Hypothalamus (tissue), 51 donors: ENCODE results near the gene CCDC182.

Experiments used
- DNase-seq, 51 donors: peaks; one replicate each; lab custom pipeline; 2025; lab: John Stamatoyannopoulos, UW

Gene CCDC182

GRCh38 chr17:57758654-57759053, 13.6 kb upstream of the CCDC182 start:
- no peak for DNase-seq

- no peak for DNase-seq
These were observed 12.6 kb upstream of the CCDC182 start for GRCh38 chr17:57757735-57758134.

- no peak for DNase-seq
These were observed 11.9 kb upstream of the CCDC182 start for GRCh38 chr17:57756951-57757350.

- no peak for DNase-seq
These were observed 10.5 kb upstream of the CCDC182 start for GRCh38 chr17:57755480-57756070.

- DNase-seq, result peak in 3 of 51 donors; percentile 4 to 14 (median 10)
These were observed 7.2 kb upstream of the CCDC182 start for GRCh38 chr17:57752031-57752905.

- no peak for DNase-seq
These were observed 6.4 kb upstream of the CCDC182 start for GRCh38 chr17:57751348-57751971.

GRCh38 chr17:57750895-57751294, 5.8 kb upstream of the CCDC182 start:
- no peak for DNase-seq

- no peak for DNase-seq
These were observed 5.2 kb upstream of the CCDC182 start for GRCh38 chr17:57750109-57750871.

- no peak for DNase-seq
These were observed 4.6 kb upstream of the CCDC182 start for GRCh38 chr17:57749701-57750100.

- DNase-seq, result peak in 20 of 51 donors; percentile 9 to 54 (median 22)
These were observed 2.3 kb upstream of the CCDC182 start for GRCh38 chr17:57747221-57748017.

- DNase-seq, result no peak
These were observed 1.1 kb upstream of the CCDC182 start for GRCh38 chr17:57746221-57746620.

- peak in 1 of 51 donors; percentile 5 for DNase-seq
These were observed 616 bp downstream of the CCDC182 start for GRCh38 chr17:57744195-57745170.

GRCh38 chr17:57740235-57740528, 4.9 kb downstream of the CCDC182 start:
- DNase-seq, result no peak

GRCh38 chr17:57739402-57740234, 5.5 kb downstream of the CCDC182 start:
- DNase-seq, result no peak

GRCh38 chr17:57737450-57737849, 7.6 kb downstream of the CCDC182 start:
- no peak for DNase-seq

- no peak for DNase-seq
These were observed 9.4 kb downstream of the CCDC182 start for GRCh38 chr17:57735707-57736106.

- DNase-seq, result no peak
These were observed 9.9 kb downstream of the CCDC182 start for GRCh38 chr17:57735230-57735629.

- DNase-seq, result no peak
These were observed 12.0 kb downstream of the CCDC182 start for GRCh38 chr17:57733085-57733484.
